ENCODE data around the gene IGFLR1. TPM values are rescaled to one million over a fixed set of nuclear protein-coding genes. Genes with fewer than 3 reads are reported as not detected.

The IGFLR1 gene
- total RNA-seq, 1 donor from 2014 or later, result 0.47 TPM

- DNase-seq, result no peak
These were observed 13.5 kb upstream of the IGFLR1 start for GRCh38 chr19:35755550-35756376.

GRCh38 chr19:35755131-35755549 lies 12.9 kb upstream of the IGFLR1 start:
- no peak for DNase-seq

- no peak for DNase-seq
These were observed 12.3 kb upstream of the IGFLR1 start for GRCh38 chr19:35754370-35755130.

GRCh38 chr19:35753634-35754369 lies 11.6 kb upstream of the IGFLR1 start:
- DNase-seq, result no peak

- no peak for DNase-seq
These were observed 10.6 kb upstream of the IGFLR1 start for GRCh38 chr19:35752746-35753350.

GRCh38 chr19:35751839-35752745 lies 9.8 kb upstream of the IGFLR1 start:
- no peak for DNase-seq

GRCh38 chr19:35750167-35750566 lies 7.9 kb upstream of the IGFLR1 start:
- DNase-seq, result no peak

GRCh38 chr19:35748106-35749020 lies 6.1 kb upstream of the IGFLR1 start, which contains the start of gene LIN37:
LIN37 (plus strand) TSS chr19:35748576; CDS start chr19:35748725, 149 bp downstream.
- DNase-seq, result peak; percentile 100

GRCh38 chr19:35746531-35746930 lies 4.3 kb upstream of the IGFLR1 start:
- no peak for DNase-seq

- no peak for DNase-seq
These were observed 3.8 kb upstream of the IGFLR1 start for GRCh38 chr19:35746087-35746462.

- peak; percentile 97 for DNase-seq
These were observed 3.3 kb upstream of the IGFLR1 start, which contains the start of the genes PSENEN and U2AF1L4 for GRCh38 chr19:35745328-35746086. PSENEN (plus strand) TSS chr19:35745651; CDS start chr19:35745931, 280 bp downstream. U2AF1L4 (minus strand) TSS chr19:35745418; CDS start chr19:35745391, 27 bp downstream.

- DNase-seq, result peak; percentile 91
These were observed 2.4 kb upstream of the IGFLR1 start for GRCh38 chr19:35744430-35745327.

- DNase-seq, result no peak
These were observed 1.6 kb upstream of the IGFLR1 start for GRCh38 chr19:35743640-35744429.

- no peak for DNase-seq
These were observed 1.1 kb downstream of the IGFLR1 start for GRCh38 chr19:35741203-35741515.

GRCh38 chr19:35740423-35741202 lies 1.6 kb downstream of the IGFLR1 start:
- DNase-seq, result peak; percentile 99

GRCh38 chr19:35740108-35740422 lies 2.2 kb downstream of the IGFLR1 start:
- no peak for DNase-seq
